Parathyroid adenoma (tissue), 2 donors: ENCODE data around the gene DOK7.

Experiments used
- H2AFZ ChIP-seq: fragments of 300-600 bp; sonication (generic); one replicate; pipeline ENCODE4 v1.7.0; 2017; ENCODE audit warnings: antibody characterized with exemption, mild to moderate bottlenecking
- H3K27ac ChIP-seq: fragments of 300-600 bp; sonication (generic); one replicate; pipeline ENCODE4 v1.7.0; 2017
- H3K27me3 ChIP-seq: fragments of 300-600 bp; sonication (generic); one replicate; pipeline ENCODE4 v1.7.0; 2017; ENCODE audit warnings: low read length; ENCODE audit not compliant: control insufficient read depth, insufficient read depth
- H3K36me3 ChIP-seq: fragments of 300-600 bp; sonication (generic); one replicate; pipeline ENCODE4 v1.7.0; 2017; ENCODE audit warnings: low read length; ENCODE audit not compliant: control insufficient read depth, insufficient read depth
- H3K4me1 ChIP-seq: fragments of 300-600 bp; sonication (generic); one replicate; pipeline ENCODE4 v1.7.0; 2017; ENCODE audit warnings: control low read depth
- H3K4me2 ChIP-seq: fragments of 300-600 bp; sonication (generic); one replicate; pipeline ENCODE4 v1.7.0; 2017; ENCODE audit warnings: low read length
- H3K4me3 ChIP-seq: fragments of 300-600 bp; sonication (generic); one replicate; pipeline ENCODE4 v1.7.0; 2017; ENCODE audit warnings: low read depth, low read length
- H3K79me2 ChIP-seq: fragments of 300-600 bp; sonication (generic); one replicate; pipeline ENCODE4 v1.7.0; 2017; ENCODE audit warnings: control low read depth
- H3K9ac ChIP-seq: fragments of 300-600 bp; sonication (generic); one replicate; pipeline ENCODE4 v1.7.0; 2017; ENCODE audit warnings: mild to moderate bottlenecking
- H3K9me3 ChIP-seq: fragments of 300-600 bp; sonication (generic); one replicate; pipeline ENCODE4 v1.7.0; 2017; ENCODE audit warnings: low read length; ENCODE audit not compliant: control insufficient read depth
- CTCF ChIP-seq: fragments of 300-600 bp; sonication (generic); IDR thresholded peaks from one replicate; pipeline ENCODE4 v1.7.0; 2017; ENCODE audit warnings: antibody characterized with exemption, mild to moderate bottlenecking
- donor health status: primary hyperparathyroidism.

DOK7 gene

GRCh38 chr4:3516061-3516835 lies 53.1 kb downstream of the DOK7 start:
- TF ChIP-seq CTCF, result no peak
- H3K27me3 ChIP-seq, result no peaks in the 10 kb centered on the region
- no peak overlapping the region for H3K4me2 ChIP-seq
- H3K9me3 ChIP-seq, result no peaks in the 10 kb centered on the region
- no peaks in the 10 kb centered on the region for H3K36me3 ChIP-seq
- H2AFZ ChIP-seq, result no peak overlapping the region
- H3K9ac ChIP-seq, result no peak overlapping the region
- H3K79me2 ChIP-seq, result no peaks in the 10 kb centered on the region
- no peak overlapping the region for H3K27ac ChIP-seq
- no peak overlapping the region for H3K4me3 ChIP-seq
- no peaks in the 10 kb centered on the region for H3K4me1 ChIP-seq

- H3K27ac ChIP-seq, result no peak overlapping the region
- H3K4me3 ChIP-seq, result no peak overlapping the region
- no peak overlapping the region for H3K4me2 ChIP-seq
- H3K9me3 ChIP-seq, result no peaks in the 10 kb centered on the region
- no peaks in the 10 kb centered on the region for H3K79me2 ChIP-seq
- no peaks in the 10 kb centered on the region for H3K4me1 ChIP-seq
- H3K36me3 ChIP-seq, result no peaks in the 10 kb centered on the region
- no peak for TF ChIP-seq CTCF
- H2AFZ ChIP-seq, result no peak overlapping the region
- H3K27me3 ChIP-seq, result no peaks in the 10 kb centered on the region
- no peak overlapping the region for H3K9ac ChIP-seq
These were observed 54.0 kb downstream of the DOK7 start for GRCh38 chr4:3516836-3517730.

- H3K27me3 ChIP-seq, result no peaks in the 10 kb centered on the region
- H2AFZ ChIP-seq, result no peak overlapping the region
- no peaks in the 10 kb centered on the region for H3K36me3 ChIP-seq
- no peak overlapping the region for H3K9ac ChIP-seq
- H3K4me3 ChIP-seq, result no peak overlapping the region
- no peaks in the 10 kb centered on the region for H3K4me1 ChIP-seq
- H3K4me2 ChIP-seq, result no peak overlapping the region
- no peaks in the 10 kb centered on the region for H3K79me2 ChIP-seq
- no peak overlapping the region for H3K27ac ChIP-seq
- TF ChIP-seq CTCF, result no peak
- no peaks in the 10 kb centered on the region for H3K9me3 ChIP-seq
These were observed 54.8 kb downstream of the DOK7 start for GRCh38 chr4:3517731-3518510.

- Histone ChIP-seq H2AFZ (no peak overlapping the region), H3K79me2 (no peaks in the 10 kb centered on the region), H3K27me3 (no peaks in the 10 kb centered on the region), H3K27ac (no peak overlapping the region), H3K9me3 (no peaks in the 10 kb centered on the region), H3K4me2 (no peak overlapping the region), H3K9ac (no peak overlapping the region), H3K4me1 (no peaks in the 10 kb centered on the region), H3K36me3 (no peaks in the 10 kb centered on the region), H3K4me3 (no peak overlapping the region)
- TF ChIP-seq CTCF, result no peak
These were observed 55.4 kb downstream of the DOK7 start for GRCh38 chr4:3518511-3518880.
